Parathyroid adenoma (tissue), 2 donors: ENCODE data around the gene UNC13D.

Source experiments
- H2AFZ ChIP-seq: fragments of 300-600 bp; sonication (generic); one replicate; pipeline ENCODE4 v1.7.0; 2017; ENCODE audit warnings: antibody characterized with exemption, mild to moderate bottlenecking
- H3K27ac ChIP-seq: fragments of 300-600 bp; sonication (generic); one replicate; pipeline ENCODE4 v1.7.0; 2017
- H3K27me3 ChIP-seq: fragments of 300-600 bp; sonication (generic); one replicate; pipeline ENCODE4 v1.7.0; 2017; ENCODE audit warnings: low read length; ENCODE audit not compliant: control insufficient read depth, insufficient read depth
- H3K36me3 ChIP-seq: fragments of 300-600 bp; sonication (generic); one replicate; pipeline ENCODE4 v1.7.0; 2017; ENCODE audit warnings: low read length; ENCODE audit not compliant: control insufficient read depth, insufficient read depth
- H3K4me1 ChIP-seq: fragments of 300-600 bp; sonication (generic); one replicate; pipeline ENCODE4 v1.7.0; 2017; ENCODE audit warnings: control low read depth
- H3K4me2 ChIP-seq: fragments of 300-600 bp; sonication (generic); one replicate; pipeline ENCODE4 v1.7.0; 2017; ENCODE audit warnings: low read length
- H3K4me3 ChIP-seq: fragments of 300-600 bp; sonication (generic); one replicate; pipeline ENCODE4 v1.7.0; 2017; ENCODE audit warnings: low read depth, low read length
- H3K79me2 ChIP-seq: fragments of 300-600 bp; sonication (generic); one replicate; pipeline ENCODE4 v1.7.0; 2017; ENCODE audit warnings: control low read depth
- H3K9ac ChIP-seq: fragments of 300-600 bp; sonication (generic); one replicate; pipeline ENCODE4 v1.7.0; 2017; ENCODE audit warnings: mild to moderate bottlenecking
- H3K9me3 ChIP-seq: fragments of 300-600 bp; sonication (generic); one replicate; pipeline ENCODE4 v1.7.0; 2017; ENCODE audit warnings: low read length; ENCODE audit not compliant: control insufficient read depth
- CTCF ChIP-seq: fragments of 300-600 bp; sonication (generic); IDR thresholded peaks from one replicate; pipeline ENCODE4 v1.7.0; 2017; ENCODE audit warnings: antibody characterized with exemption, mild to moderate bottlenecking
- donor health status: primary hyperparathyroidism.

Gene UNC13D

GRCh38 chr17:75817571-75817970, 26.6 kb downstream of the UNC13D start:
- H3K27me3 ChIP-seq: no peaks in the 10 kb centered on the region
- no peak overlapping the region for H2AFZ ChIP-seq
- peaks cover under 1% of the 10 kb centered on the region for H3K79me2 ChIP-seq
- no peak overlapping the region for H3K27ac ChIP-seq
- no peak overlapping the region for H3K9ac ChIP-seq
- peaks cover 3% of the 10 kb centered on the region for H3K4me1 ChIP-seq
- H3K4me2 ChIP-seq: no peak overlapping the region
- TF ChIP-seq CTCF: no peak
- H3K9me3 ChIP-seq: no peaks in the 10 kb centered on the region
- H3K4me3 ChIP-seq: no peak overlapping the region
- no peaks in the 10 kb centered on the region for H3K36me3 ChIP-seq

GRCh38 chr17:75816693-75817092, 27.5 kb downstream of the UNC13D start:
- Histone ChIP-seq H3K4me3 (no peak overlapping the region), H3K79me2 (peaks cover 3% of the 10 kb centered on the region), H3K9ac (no peak overlapping the region), H3K36me3 (no peaks in the 10 kb centered on the region), H3K9me3 (no peaks in the 10 kb centered on the region), H3K27ac (no peak overlapping the region), H3K27me3 (no peaks in the 10 kb centered on the region), H3K4me2 (no peak overlapping the region), H2AFZ (no peak overlapping the region), H3K4me1 (no peaks in the 10 kb centered on the region)
- TF ChIP-seq CTCF: no peak

- Histone ChIP-seq H3K27ac (no peak overlapping the region), H3K9ac (no peak overlapping the region), H3K79me2 (peaks cover 7% of the 10 kb centered on the region), H3K36me3 (no peaks in the 10 kb centered on the region), H3K4me3 (no peak overlapping the region), H3K4me1 (no peaks in the 10 kb centered on the region), H3K27me3 (no peaks in the 10 kb centered on the region), H3K4me2 (no peak overlapping the region), H2AFZ (no peak overlapping the region), H3K9me3 (no peaks in the 10 kb centered on the region)
- no peak for TF ChIP-seq CTCF
Observed at GRCh38 chr17:75815399-75815798, 28.8 kb downstream of the UNC13D start.

- TF ChIP-seq CTCF: no peak
Observed at GRCh38 chr17:75814900-75815373, 29.3 kb downstream of the UNC13D start.

GRCh38 chr17:75814021-75814395, 30.2 kb downstream of the UNC13D start:
- H3K27ac ChIP-seq: no peak overlapping the region
- H3K9ac ChIP-seq: no peak overlapping the region
- H3K4me3 ChIP-seq: no peak overlapping the region
- no peaks in the 10 kb centered on the region for H3K36me3 ChIP-seq
- H3K4me2 ChIP-seq: no peak overlapping the region
- no peaks in the 10 kb centered on the region for H3K9me3 ChIP-seq
- H3K79me2 ChIP-seq: peaks cover 7% of the 10 kb centered on the region
- no peaks in the 10 kb centered on the region for H3K27me3 ChIP-seq
- no peak for TF ChIP-seq CTCF
- no peaks in the 10 kb centered on the region for H3K4me1 ChIP-seq
- H2AFZ ChIP-seq: no peak overlapping the region

More at GRCh38 chr17:75814900-75815373, 29.3 kb downstream of the UNC13D start:
- Histone ChIP-seq H3K9me3 (no peaks in the 10 kb centered on the region), H3K27me3 (no peaks in the 10 kb centered on the region), H3K4me1 (no peaks in the 10 kb centered on the region), H3K79me2 (peaks cover 7% of the 10 kb centered on the region), H3K4me2 (no peak overlapping the region), H2AFZ (no peak overlapping the region), H3K4me3 (no peak overlapping the region), H3K27ac (no peak overlapping the region), H3K9ac (no peak overlapping the region), H3K36me3 (no peaks in the 10 kb centered on the region)
